Neural progenitor cell (in vitro differentiated cells): ENCODE measurements around the gene RHBDL1.

Experiments
- CTCF ChIP-seq: fragments of 200-600 bp; sonication (generic); IDR thresholded peaks from 2 replicates; pipeline ENCODE4 v1.5.1; 2017; ENCODE audit warnings: antibody characterized with exemption, mild to moderate bottlenecking
- EZH2 ChIP-seq: fragments of 200-600 bp; sonication (generic); IDR thresholded peaks from 2 replicates; pipeline ENCODE4 v1.6.1; 2017; ENCODE audit warnings: antibody characterized with exemption, mild to moderate bottlenecking, moderate library complexity
- EZH2phosphoT487 ChIP-seq: fragments of 200-600 bp; sonication (generic); IDR thresholded peaks from 2 replicates; pipeline ENCODE4 v1.6.1; 2017; ENCODE audit warnings: antibody characterized with exemption

GRCh38 chr16:648781-649589, 26.5 kb upstream of the RHBDL1 start, which contains the start of gene WDR90:
- TF ChIP-seq CTCF (no peak), EZH2 (no peak), EZH2phosphoT487 (no peak)
